Measurements from ENCODE around the gene FANCC. TPM values are rescaled to one million over a fixed set of nuclear protein-coding genes. Genes with fewer than 3 reads are reported as not detected.

Gene FANCC
- total RNA-seq, 2 experiments from 2014 or later, result 12.9 to 14.8 TPM

DNA sequence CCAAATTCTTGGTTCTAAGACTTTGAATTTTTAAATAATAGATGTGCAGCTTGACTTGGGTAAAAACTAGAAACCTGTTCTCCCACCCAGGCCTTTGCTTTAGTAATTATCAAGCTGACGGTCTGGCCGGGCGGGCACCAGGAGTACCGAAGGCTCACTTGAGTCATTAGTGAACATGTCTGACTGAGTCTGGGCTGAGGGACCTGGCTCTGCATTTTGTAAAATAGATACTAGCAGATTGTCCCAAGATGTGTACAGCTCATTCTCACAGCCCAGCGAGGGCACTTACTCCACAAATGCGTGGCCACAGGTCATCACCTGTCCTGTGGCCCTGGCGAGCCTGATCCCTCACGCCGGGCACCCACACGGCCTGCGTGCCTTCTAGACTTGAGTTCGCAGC lies 216.2 kb downstream of the FANCC start:
- Mint-ChIP-seq H3K36me3 (peaks cover 4% of the 10 kb centered on the region), H3K4me1 (peaks cover 1% of the 10 kb centered on the region), H3K4me3 (no peak overlapping the region), H3K27ac (no peak overlapping the region), H3K27me3 (no peaks in the 10 kb centered on the region), H3K9me3 (no peaks in the 10 kb centered on the region)
- ATAC-seq (ENCODE audit: low read depth), result no peak
- POLR2A ChIA-PET, result no interaction called here
- DNase-seq, result no peak

- H3K4me1 Mint-ChIP-seq, result no peaks in the 10 kb centered on the region
- no peaks in the 10 kb centered on the region for H3K27me3 Mint-ChIP-seq
- no peaks in the 10 kb centered on the region for H3K36me3 Mint-ChIP-seq
- no peak overlapping the region for H3K27ac Mint-ChIP-seq
- no peak for ATAC-seq (ENCODE audit: low read depth)
- no peak for DNase-seq
- no peaks in the 10 kb centered on the region for H3K9me3 Mint-ChIP-seq
- POLR2A ChIA-PET, result no interaction called here
- H3K4me3 Mint-ChIP-seq, result no peak overlapping the region
Observed at GRCh38 chr9:95100071-95100627, 217.4 kb downstream of the FANCC start.

DNA sequence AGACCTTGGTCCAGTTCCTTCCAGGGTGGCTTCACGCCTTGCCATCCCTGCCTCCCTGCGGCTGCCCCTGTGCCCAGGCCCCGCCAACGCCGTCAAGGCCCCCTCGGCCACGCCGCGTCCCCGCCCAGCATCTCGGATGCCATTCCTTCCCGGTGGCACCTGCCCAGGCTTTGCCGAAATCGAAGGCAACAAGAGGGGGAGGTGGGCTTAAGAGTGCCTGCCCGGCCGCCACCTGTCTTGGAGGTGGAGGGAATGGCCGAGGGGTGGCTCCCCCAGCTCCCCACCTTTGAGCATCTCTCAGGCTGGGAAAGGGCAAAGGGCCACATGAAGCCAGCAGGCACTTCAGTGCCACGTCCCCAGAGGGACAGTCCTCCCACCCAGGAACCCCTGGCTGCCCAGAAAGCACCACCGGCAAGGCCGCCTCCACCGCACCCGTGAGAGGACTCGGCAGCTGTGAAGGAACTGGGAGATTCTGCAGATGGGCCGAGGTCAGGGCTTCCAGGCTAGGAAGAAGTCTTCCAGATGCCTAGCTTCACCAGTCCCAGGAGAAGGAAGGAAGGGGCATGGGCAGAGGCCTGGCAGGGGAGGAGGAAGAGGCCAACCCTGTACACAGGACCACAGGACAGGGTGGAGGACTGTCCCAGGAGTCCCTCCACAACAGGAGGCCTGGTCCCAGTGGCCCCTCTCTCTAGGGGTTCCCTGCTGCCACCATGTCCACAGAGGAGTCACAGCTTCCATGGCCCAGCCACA lies 218.0 kb downstream of the FANCC start:
- no peak overlapping the region for H3K4me3 Mint-ChIP-seq
- DNase-seq (no peak), ATAC-seq (ENCODE audit: low read depth) (no peak)
- no peaks in the 10 kb centered on the region for H3K27me3 Mint-ChIP-seq
- H3K4me1 Mint-ChIP-seq, result no peaks in the 10 kb centered on the region
- POLR2A ChIA-PET, result no interaction called here
- no peak overlapping the region for H3K27ac Mint-ChIP-seq
- H3K9me3 Mint-ChIP-seq, result no peaks in the 10 kb centered on the region
- H3K36me3 Mint-ChIP-seq, result no peaks in the 10 kb centered on the region

DNA sequence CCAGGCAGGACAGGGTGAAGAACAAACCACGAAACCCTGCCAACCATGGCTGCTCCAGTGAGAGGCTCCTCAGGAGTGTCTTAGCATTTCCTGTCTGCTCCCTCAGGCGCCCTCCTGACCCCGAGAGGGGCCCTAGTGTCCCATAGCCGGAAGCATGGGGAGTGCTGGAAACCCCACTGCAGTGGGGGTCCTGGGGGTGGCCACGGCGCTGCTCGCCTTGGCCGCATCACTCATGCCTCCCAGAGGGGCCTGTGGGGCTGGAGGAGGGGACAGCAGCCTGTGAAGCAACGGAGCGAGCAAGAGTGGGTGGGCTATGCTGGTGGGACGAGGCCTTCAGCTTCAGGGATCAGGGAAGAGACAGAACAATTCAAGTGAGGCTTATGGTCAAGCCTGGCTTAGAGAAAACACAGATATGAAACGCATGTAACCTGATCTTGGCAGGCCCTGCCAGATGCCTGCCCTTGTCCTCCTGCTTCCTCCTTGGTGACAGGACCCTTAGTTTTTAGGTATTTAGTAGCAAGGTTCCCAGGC lies 219.1 kb downstream of the FANCC start:
- Mint-ChIP-seq H3K4me3 (no peak overlapping the region), H3K9me3 (no peaks in the 10 kb centered on the region), H3K27ac (no peak overlapping the region), H3K4me1 (peaks cover 2% of the 10 kb centered on the region), H3K27me3 (no peaks in the 10 kb centered on the region), H3K36me3 (no peaks in the 10 kb centered on the region)
- ATAC-seq (ENCODE audit: low read depth) (no peak), DNase-seq (no peak)
- POLR2A ChIA-PET, result no interaction called here

GRCh38 chr9:95097279-95097678 lies 220.2 kb downstream of the FANCC start:
- POLR2A ChIA-PET, result no interaction called here
- H3K4me1 Mint-ChIP-seq, result peaks cover 9% of the 10 kb centered on the region
- ATAC-seq (ENCODE audit: low read depth) (no peak), DNase-seq (no peak)
- no peaks in the 10 kb centered on the region for H3K27me3 Mint-ChIP-seq
- H3K4me3 Mint-ChIP-seq, result no peak overlapping the region
- H3K36me3 Mint-ChIP-seq, result no peaks in the 10 kb centered on the region
- H3K27ac Mint-ChIP-seq, result no peak overlapping the region
- H3K9me3 Mint-ChIP-seq, result no peaks in the 10 kb centered on the region

- H3K9me3 Mint-ChIP-seq, result no peaks in the 10 kb centered on the region
- H3K4me1 Mint-ChIP-seq, result peaks cover 9% of the 10 kb centered on the region
- ATAC-seq (ENCODE audit: low read depth) (no peak), DNase-seq (no peak)
- H3K36me3 Mint-ChIP-seq, result no peaks in the 10 kb centered on the region
- H3K4me3 Mint-ChIP-seq, result no peak overlapping the region
- POLR2A ChIA-PET, result no interaction called here
- H3K27me3 Mint-ChIP-seq, result no peaks in the 10 kb centered on the region
- no peak overlapping the region for H3K27ac Mint-ChIP-seq
Observed at GRCh38 chr9:95096807-95097206, 220.7 kb downstream of the FANCC start.

DNA sequence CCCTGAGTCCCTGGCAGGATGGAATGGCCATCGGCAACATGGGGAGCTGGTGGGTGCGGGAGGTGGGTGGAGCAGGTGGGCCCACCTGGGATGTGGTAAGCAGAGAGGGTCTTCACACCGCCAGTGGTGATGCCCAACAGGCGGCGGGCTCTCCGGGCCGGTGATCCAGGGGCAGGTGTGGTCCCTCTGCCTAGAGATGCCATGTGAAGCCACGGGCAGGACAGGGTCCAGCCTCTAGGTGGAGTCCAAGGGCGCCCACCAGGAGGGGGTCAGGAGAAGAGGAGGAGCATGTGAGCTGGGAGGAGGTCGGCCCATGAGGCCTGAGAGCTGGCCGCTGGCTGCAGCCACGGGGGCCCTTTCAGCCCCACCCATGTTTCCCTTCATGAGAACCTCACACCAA lies 221.1 kb downstream of the FANCC start:
- POLR2A ChIA-PET, result no interaction called here
- ATAC-seq (ENCODE audit: low read depth), result no peak
- peaks cover 9% of the 10 kb centered on the region for H3K4me1 Mint-ChIP-seq
- H3K9me3 Mint-ChIP-seq, result no peaks in the 10 kb centered on the region
- H3K4me3 Mint-ChIP-seq, result no peak overlapping the region
- H3K27me3 Mint-ChIP-seq, result no peaks in the 10 kb centered on the region
- H3K36me3 Mint-ChIP-seq, result no peaks in the 10 kb centered on the region
- no peak overlapping the region for H3K27ac Mint-ChIP-seq
- DNase-seq, result no peak

DNA sequence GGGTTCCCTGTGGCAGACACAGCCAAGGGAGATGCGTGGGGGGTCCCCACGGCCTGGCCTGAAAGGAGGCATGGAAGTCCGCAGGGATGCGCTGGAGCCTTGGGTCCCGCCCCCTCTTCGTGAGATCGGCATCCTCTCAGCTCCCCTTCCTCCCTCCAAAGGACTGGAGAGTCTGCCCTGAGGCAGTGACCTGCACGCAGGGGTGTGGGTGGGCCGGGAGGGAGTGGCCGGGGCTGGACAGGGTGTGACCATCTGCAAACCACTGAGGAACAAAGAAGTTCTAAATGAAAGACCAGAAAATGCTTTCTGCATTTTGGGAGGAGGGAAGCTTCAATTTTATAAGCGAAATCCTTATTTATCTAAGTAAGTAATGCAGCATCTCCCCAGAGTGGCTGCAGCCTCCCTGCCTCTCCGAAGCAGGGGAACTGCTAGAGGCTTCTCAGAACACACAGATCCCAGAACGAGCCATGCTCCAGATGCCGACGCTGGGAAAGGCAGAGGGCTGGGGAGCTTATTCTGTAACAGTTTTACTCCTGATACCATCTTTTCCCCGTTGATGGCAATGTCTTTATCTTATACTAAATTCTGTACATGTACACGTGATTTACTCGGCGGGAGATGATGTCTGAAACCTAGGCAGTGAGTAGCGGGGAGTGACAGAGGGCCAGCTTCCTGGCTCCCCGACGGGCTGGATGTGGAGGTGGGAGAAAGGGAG lies 221.7 kb downstream of the FANCC start:
- no peaks in the 10 kb centered on the region for H3K36me3 Mint-ChIP-seq
- POLR2A ChIA-PET, result no interaction called here
- H3K27me3 Mint-ChIP-seq, result no peaks in the 10 kb centered on the region
- H3K4me1 Mint-ChIP-seq, result peaks cover 9% of the 10 kb centered on the region
- ATAC-seq (ENCODE audit: low read depth) (no peak), DNase-seq (no peak)
- H3K9me3 Mint-ChIP-seq, result no peaks in the 10 kb centered on the region
- no peak overlapping the region for H3K4me3 Mint-ChIP-seq
- no peak overlapping the region for H3K27ac Mint-ChIP-seq

DNA sequence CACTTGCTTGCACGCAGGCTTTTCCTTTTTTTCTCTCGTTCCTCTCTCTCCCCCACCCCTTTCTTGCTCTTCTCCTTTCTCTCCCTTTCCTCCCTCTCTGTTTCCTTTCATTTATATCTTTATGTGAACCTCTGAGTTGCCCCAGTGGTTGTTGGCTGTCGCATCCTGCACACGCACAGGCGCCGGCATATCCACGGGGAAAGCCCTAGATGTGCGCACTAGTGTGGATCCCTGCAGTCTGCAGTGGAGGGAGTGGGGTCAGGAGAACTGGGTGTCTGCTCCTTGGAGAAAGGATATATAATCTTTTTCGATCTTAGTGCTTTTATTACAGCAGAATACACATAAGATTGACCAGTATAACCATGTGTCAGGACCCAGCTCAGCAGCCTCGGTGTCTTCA lies 223.5 kb downstream of the FANCC start:
- no peak overlapping the region for H3K4me3 Mint-ChIP-seq
- POLR2A ChIA-PET, result no interaction called here
- H3K27ac Mint-ChIP-seq, result no peak overlapping the region

GRCh38 chr9:95093586-95093985 lies 223.9 kb downstream of the FANCC start:
- Mint-ChIP-seq H3K36me3 (no peaks in the 10 kb centered on the region), H3K4me1 (peaks cover 9% of the 10 kb centered on the region), H3K4me3 (no peak overlapping the region), H3K27me3 (no peaks in the 10 kb centered on the region), H3K9me3 (no peaks in the 10 kb centered on the region), H3K27ac (no peak overlapping the region)
- ATAC-seq (ENCODE audit: low read depth) (no peak), DNase-seq (no peak)
- POLR2A ChIA-PET, result no interaction called here

More for the DNA sequence above, 223.5 kb downstream of the FANCC start:
- no peaks in the 10 kb centered on the region for H3K9me3 Mint-ChIP-seq
- no peaks in the 10 kb centered on the region for H3K36me3 Mint-ChIP-seq
- peaks cover 9% of the 10 kb centered on the region for H3K4me1 Mint-ChIP-seq
- no peak for ATAC-seq (ENCODE audit: low read depth)
- H3K27me3 Mint-ChIP-seq, result no peaks in the 10 kb centered on the region
- no peak for DNase-seq

GRCh38 chr9:95092262-95093072 lies 225.0 kb downstream of the FANCC start:
- H3K27me3 Mint-ChIP-seq, result no peaks in the 10 kb centered on the region
- no peaks in the 10 kb centered on the region for H3K9me3 Mint-ChIP-seq
- no peak overlapping the region for H3K4me3 Mint-ChIP-seq
- DNase-seq, result no peak
- no peaks in the 10 kb centered on the region for H3K36me3 Mint-ChIP-seq
- peak; percentile 57 for ATAC-seq (ENCODE audit: low read depth)
- H3K27ac Mint-ChIP-seq, result no peak overlapping the region
- POLR2A ChIA-PET, result no interaction called here
- H3K4me1 Mint-ChIP-seq, result peaks cover 9% of the 10 kb centered on the region

DNA sequence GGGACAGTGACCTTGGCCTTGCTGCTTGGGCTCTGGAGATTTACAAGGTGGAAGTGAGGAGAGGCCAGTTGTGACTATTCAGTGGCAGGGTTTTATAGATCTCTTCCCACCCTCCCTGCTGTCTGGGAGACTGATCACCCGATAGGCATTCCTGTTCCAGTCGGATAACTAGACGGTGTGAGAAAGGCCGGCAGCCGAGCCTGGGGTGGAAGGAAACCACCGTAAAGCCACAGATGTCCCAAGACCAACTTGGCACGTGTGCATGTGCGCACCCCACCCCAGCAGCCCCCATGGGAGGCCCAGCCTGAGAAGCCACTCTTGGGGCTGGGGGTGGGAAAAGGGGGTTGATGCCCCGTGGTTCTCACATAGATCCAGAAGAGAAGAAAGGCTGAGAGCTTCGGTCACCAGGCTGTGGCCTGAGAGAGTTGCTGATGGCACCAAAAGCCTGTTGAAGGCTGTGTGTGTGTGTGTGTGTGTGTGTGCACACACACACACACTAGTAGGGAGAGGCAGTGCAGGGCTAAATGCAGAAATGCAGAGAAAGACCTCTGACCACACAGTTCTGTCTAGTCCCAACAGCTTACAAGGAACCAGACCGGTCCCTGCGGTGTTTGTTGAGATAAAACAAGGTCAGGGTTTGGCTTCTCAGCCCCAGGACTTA lies 225.8 kb downstream of the FANCC start:
- Mint-ChIP-seq H3K4me1 (peaks cover 9% of the 10 kb centered on the region), H3K27ac (no peak overlapping the region), H3K9me3 (no peaks in the 10 kb centered on the region), H3K36me3 (no peaks in the 10 kb centered on the region), H3K27me3 (no peaks in the 10 kb centered on the region), H3K4me3 (no peak overlapping the region)
- no peak for ATAC-seq (ENCODE audit: low read depth)
- DNase-seq, result no peak
- POLR2A ChIA-PET, result no interaction called here
